HS-5 (cell line): ENCODE data around the gene JAM2.

ENCODE experiments used
- DNase-seq: peaks from one replicate; pipeline ENCODE4 v3.0.0-alpha.2; 2012; ENCODE audit warnings: low read depth

JAM2 gene

GRCh38 chr21:25717491-25718147, 78.6 kb downstream of the JAM2 start:
- no peak for DNase-seq

DNA sequence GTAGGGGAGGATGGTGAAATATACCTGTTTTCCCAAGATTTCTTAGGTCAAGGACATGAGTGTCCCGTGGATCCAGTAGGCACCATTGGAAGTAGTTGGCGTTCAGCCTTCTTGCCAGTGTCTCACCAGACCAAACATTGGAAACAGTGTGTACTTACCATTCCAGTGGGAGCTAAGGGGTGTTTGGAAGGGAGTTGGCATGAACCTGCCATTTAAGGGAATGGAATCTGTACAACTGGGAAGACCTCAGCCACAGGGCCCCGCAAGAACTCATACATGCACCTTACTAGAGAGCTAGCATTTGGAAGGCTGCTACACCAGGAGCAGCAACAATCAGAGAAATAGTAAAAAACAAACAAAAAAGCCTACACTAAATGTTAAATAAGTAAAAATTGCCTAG, 82.9 kb downstream of the JAM2 start:
- DNase-seq: no peak

DNA sequence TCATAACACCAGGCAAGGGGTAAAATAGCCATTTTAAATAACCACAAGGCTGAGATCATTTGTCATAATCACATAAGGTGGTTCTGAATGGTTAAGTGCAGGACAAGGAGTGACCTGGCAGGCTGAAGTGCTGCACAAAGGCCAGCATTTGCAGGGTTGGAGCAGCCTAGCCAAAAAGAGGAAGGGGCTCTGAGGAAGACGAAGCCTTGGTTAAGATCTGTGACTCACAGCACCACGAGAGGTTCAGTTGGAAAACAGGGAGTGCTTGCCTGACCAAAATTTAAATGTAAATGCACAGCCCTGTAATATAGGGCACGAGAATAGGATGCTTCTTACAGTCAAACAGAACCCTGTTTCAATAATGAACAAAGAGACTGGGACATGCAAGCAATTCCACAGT, 83.6 kb downstream of the JAM2 start:
- no peak for DNase-seq

DNA sequence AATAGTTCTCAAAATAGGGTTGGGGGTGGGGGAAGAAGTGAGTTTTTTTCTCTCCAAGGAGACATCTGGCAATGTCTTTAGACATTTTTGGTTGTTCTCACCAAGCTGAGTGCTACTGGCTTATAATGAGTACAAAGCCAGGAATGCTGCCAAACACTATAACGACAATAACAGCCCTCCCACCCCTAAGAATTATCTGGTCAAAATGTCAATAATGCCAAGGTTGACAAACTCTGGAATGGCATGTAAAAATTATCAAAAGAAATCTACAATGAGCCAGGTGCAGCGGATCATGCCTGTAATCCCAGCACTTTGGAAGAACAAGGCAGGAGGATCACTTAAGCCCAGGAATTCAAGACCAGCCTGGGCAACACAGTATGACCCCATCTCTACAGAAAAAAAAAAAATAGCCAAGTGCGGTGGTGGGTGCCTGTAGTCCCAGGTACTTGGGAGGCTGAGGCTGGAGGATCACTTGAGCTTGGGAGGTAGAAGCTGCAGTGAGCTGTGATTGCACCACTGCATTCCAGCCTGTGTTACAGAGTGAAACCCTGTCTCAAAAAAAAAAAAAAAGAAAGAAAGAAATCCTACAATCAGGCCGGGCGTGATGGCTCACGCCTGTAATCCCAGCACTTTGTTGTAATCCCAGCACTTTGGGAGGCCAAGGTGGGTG, 93.2 kb downstream of the JAM2 start:
- no peak for DNase-seq

- DNase-seq: no peak
These were observed 95.0 kb downstream of the JAM2 start for GRCh38 chr21:25733859-25734653.

- no peak for DNase-seq
These were observed 95.5 kb downstream of the JAM2 start for GRCh38 chr21:25734654-25734903.

GRCh38 chr21:25734904-25735645, 96.0 kb downstream of the JAM2 start, which contains the start of the genes ATP5PF and GABPA:
Gene ATP5PF (minus strand): TSS chr21:25734904. CDS start chr21:25729794, 5,110 bp downstream.
Gene GABPA (plus strand): TSS chr21:25734972. CDS start chr21:25741599, 6,627 bp downstream.
- DNase-seq: peak; percentile 94

DNA sequence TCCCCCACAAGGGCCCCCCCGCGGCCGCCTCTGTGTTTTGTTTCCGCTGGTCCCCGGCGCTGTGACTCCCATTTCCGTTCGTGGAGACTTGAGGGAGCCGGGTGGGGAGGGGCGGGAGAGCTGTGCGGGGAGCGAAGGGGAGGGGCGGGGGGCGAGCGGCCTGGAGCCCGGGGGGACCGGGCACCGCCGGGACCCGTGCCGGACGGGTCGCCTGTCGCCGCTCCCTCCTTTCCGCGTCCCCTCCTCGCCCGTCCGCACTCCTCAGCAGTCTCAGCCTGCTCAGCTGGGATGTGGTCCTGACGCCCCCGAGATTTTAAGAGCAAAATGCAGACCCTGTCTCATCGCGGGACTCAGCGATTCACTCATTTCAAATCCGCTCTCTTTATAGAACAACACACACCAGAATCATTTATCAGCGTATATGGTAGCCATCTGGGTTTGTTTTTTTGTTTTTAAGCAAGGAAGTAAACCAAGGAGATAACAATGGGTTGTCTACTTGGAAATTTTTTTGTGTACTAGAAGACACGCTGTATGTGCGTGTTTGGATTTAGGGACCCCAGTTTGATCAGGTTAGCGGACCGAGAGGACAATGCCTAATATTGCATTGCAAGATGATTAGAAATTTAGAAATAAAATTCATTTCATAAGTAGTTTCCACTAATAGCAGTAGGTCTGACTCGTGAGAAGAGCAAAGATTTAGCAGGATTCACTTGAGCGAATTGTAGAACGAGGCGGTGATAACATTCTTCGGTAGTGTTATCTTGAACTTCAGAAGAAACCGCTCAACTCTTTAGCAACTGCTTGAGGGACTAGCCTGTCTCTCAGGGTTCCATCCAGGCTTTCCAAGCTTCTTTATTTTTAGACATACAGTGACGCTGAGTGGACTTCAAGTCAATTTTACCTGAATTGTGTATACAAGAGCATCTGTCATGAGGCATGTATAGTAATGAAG, 96.9 kb downstream of the JAM2 start:
- no peak for DNase-seq

GRCh38 chr21:25737421-25737820, 98.4 kb downstream of the JAM2 start:
- no peak for DNase-seq

GRCh38 chr21:25742900-25743299, 103.8 kb downstream of the JAM2 start:
- no peak for DNase-seq

GRCh38 chr21:25744854-25745253, 105.8 kb downstream of the JAM2 start:
- no peak for DNase-seq

DNA sequence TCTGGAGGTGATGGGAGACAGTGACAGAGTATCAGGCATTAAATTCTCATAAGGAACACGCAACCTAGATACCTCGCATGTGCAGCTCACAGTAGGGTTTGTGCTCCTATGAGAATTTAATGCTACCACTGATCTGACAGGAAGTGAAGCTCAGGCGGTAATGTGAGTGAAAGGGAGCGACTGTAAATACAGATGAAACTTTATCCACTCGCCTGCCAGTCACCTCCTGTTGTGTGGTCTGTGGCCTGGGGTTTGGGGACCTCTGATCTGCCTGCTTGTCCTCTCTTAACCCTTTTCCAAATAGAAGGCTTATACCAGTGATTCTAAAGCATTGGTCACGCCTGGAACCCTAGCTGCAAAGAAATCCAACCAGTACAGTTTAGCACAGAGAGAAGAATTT, 111.0 kb downstream of the JAM2 start:
- no peak for DNase-seq

DNA sequence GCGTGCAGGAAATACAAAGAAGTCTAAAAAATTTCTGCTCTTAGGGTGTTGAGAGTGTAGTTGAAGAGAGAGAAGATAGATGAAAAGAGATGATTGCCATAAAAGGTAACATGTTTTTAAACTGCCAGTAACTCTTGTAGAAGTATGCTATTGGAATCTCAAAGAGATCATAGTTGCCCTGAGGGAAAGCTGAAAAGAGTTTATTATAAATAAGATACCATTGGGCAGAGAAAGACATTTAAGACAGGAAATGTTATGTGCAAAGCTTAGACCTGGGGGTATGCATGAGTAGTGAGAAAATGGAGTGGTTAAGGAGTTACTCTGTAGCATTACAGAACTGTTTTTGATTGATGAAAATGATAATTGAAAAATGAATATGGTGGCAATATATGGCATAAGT, 113.4 kb downstream of the JAM2 start:
- no peak for DNase-seq

GRCh38 chr21:25756190-25756932, 117.3 kb downstream of the JAM2 start:
- no peak for DNase-seq

DNA sequence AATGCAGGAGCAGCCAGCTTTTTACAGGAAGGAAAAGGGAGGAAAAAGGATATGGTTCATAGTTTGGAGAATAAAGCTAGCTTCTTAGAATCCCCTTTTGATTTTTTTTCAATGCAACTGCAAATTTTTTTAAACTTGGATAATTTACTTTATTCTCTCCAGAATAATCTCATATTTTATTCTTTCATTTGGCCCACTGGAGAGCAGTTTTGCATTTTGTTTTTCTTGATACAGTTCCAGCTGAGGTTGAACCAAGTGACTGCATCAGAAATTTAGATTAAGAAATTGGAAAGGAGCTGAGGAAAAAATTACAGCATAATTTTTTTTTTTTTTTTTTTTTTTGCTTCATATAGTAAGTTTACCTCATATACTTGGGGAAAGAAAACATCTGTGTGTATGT, 118.5 kb downstream of the JAM2 start:
- no peak for DNase-seq

- no peak for DNase-seq
These were observed 120.5 kb downstream of the JAM2 start for GRCh38 chr21:25759573-25759972.

DNA sequence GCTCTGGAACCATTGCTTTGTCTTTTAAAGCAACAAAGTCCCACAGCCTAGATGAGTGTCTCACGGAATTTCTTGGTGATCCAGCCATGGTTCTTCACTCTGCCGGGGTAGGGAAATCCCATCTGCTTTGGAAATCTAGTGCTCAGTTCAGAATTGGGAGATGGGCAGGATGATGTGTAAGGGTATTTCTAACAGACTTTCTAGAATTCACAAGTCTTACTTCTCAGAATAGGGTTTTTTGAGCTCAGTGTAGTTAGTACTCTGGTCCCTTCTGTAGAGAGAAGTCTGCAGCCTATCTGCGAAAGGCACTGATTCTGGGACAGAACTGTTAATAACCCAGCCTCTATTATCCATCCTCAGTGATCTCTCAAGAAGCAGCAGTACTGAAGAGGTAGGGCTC, 121.0 kb downstream of the JAM2 start:
- DNase-seq: no peak

DNA sequence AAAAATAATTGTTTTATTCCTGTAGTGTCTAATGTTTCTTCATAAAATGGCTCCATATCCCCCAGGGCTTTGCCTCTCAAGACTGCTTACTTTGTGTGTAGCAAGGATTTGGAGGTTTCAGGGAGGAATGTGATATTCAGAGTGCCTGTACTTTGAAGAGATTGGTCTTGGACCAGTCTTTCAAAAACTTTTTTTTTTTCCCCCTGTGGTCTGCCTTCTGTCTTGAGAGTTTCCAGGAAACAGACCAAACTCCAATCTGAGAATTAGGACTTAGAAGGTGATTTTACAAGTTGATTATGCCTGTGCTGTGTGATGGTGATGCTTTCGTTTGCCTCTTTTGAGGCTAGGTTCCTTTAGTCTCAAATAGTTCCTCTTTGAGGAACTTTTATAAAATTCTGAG, 121.6 kb downstream of the JAM2 start:
- no peak for DNase-seq

DNA sequence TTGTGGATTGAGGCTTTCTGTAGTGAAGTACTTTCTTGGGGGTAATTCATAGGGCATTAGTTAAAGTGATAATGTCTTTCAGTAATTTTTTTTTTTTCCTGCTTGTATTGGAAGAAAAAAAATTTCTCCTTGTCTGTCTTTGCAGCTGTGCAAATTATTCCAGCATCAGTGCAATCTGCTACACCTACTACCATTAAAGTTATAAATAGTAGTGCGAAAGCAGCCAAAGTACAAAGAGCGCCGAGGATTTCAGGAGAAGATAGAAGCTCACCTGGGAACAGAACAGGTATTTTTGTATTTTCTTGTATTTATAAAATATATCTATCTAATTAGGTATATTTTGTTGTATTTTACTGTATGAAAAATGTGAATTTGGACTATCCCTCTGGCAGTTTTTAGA, 125.0 kb downstream of the JAM2 start:
- no peak for DNase-seq
